NCI-H510A treated with DMSO at 0.1 percent for 48 hours (cell line): ENCODE data around the gene LHX4.

Experiments
- DNase-seq: peaks from one replicate; lab custom pipeline; 2025; lab: John Stamatoyannopoulos, UW

Gene LHX4

DNA sequence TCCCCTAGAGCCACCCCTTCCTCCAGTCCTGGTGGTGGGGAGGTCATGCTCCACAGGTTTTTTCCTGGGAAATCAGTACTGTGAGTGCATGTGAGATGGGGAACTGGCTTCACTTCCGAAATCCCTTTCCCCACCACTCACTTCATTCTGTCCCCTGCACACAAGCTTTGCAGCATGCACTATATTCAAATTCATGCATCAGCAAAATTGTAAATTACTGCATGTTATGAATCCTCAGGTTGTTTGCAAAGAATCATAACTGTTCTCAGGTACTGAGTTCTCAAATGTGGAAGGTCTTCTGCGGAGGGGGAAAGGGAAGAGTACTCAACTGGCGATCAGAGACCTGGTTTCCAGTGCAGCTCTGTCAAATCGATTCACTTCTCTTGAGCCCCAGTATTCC, 42.3 kb downstream of the LHX4 start:
- no peak for DNase-seq

DNA sequence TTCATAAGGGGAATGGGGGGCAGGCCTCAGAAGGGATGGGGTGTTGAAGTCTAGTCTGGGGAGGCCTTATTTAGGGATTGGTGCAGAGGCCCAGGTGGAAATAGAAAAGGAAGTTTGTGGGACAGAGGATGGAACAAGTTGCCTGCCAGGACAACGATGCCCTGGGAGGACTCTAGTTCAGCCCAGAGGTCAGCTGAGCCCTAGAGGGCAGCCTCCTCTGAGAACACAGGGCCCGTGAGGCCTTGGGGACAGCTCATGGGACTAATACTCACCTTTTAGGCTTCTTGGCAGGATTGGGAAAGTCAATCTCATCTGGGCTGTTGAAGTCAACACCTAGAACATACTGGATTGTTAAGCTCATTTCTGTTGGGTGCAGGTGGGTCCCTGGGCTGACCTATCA, 43.0 kb downstream of the LHX4 start:
- DNase-seq: no peak

DNA sequence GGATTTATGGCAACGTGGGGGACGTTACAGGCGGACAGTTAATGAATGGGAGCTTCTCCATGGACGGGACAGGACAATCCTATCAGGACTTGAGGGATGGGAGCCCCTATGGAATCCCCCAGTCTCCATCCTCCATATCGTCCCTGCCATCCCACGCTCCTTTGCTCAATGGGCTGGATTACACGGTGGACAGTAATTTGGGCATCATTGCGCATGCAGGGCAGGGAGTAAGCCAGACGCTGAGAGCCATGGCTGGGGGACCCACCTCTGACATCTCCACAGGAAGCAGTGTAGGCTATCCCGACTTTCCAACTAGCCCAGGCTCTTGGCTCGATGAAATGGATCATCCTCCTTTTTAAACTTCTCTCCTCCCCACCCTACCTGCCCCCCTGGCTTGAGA, 44.2 kb downstream of the LHX4 start:
- DNase-seq: no peak

DNA sequence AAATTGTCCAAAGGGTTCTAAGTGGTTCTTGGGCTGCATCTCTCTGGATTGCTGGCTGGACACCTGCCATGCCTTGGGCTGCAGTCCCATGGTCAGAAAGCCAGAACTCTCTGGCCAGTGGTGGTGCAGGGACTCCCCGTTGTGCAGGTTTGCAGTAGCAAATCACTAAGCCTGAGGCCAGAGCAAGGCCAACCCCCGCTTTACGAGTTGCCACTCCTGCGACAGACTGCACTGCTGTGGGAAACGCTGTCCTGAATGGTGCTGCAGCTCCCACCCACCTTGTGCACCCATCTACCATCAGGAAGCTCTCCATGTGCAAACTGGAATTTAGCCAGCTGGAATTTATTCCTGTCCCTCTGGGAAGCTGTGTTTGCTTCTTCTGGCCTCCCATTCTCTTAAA, 45.7 kb downstream of the LHX4 start:
- DNase-seq: no peak

DNA sequence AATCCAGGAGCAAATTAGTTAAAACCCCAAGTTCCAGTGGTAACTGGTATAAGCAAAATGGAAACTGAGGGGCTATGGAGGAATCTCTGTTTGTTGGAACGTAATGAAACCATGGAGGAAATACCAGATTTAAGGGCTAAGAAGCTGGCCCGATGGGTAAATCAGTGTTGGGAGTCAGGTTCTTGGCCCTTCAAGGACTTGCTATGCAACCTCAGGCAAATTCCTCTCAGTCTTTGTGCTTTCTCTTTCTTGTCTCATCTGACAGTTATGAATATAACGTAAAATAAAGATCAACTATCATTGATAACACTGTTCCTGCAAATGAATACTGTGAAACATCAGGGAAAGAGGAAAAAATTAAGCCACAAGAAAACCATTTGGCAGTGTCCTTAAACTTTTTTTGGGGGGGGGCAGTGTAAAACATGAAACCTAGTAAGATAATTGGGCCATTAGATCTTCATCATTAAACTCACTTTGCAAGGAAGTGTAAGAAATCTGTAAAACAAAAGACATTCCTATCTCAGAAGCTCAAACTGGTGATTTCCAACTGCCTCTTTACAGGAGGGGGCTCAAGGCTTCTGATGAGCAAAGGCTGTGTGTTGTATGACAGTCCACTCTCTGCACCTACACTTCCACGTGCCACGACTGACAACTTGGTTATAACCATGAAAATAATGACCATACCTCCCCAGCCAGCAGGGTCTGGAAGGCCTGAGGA, 47.6 kb downstream of the LHX4 start:
- no peak for DNase-seq

DNA sequence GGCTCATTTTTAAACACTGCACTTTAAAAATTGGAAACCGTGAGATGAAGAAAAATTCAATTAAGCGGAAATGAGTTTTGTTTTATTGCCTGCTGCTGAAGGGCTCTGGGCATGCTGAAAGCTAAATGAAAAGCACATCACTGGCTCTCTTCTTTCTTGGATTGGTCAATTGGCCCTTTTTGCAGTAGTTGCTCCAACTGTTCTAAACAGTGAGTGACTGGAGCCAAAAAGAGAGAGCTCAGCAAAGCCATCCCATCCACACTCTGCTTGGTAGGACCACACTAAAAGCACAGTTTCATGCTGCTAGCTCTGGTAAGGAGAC, 48.1 kb downstream of the LHX4 start:
- no peak for DNase-seq

DNA sequence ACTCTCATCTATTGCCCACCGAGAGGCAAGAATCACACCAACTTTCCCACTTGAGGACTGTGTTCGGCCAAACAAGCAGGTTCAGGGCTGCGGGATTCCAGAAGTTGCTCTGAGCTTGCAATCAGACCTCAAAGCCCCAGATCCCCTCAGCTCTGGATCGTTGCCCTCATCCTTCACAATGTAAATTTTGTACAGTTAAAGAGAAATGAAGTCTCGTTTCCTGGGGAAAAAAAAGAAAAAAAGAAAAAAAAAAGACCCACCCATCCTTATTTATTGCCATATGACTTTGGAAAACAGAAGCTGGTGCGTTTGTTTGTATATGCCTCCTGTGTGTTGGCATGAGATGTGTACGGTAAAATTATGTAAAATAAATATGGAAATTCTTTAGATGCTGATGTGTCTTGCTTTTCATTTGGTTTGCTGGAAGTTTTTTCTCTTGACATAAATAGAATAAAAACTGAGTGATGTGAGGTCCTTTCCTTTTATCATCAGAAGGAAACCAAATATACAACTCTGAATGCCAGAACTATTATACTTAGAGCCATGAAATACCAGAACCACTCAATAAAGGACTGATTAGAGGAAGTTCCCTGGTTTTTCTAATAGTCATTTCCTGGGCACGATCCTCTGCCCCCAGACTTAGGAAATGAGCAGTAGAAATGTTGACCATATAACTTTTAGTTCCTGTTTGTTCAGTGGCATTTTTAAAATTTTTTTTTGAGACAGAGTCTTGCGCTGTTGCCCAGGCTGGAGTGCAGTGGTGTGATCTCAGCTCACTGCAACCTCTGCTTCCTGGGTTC, 48.7 kb downstream of the LHX4 start:
- DNase-seq: no peak

DNA sequence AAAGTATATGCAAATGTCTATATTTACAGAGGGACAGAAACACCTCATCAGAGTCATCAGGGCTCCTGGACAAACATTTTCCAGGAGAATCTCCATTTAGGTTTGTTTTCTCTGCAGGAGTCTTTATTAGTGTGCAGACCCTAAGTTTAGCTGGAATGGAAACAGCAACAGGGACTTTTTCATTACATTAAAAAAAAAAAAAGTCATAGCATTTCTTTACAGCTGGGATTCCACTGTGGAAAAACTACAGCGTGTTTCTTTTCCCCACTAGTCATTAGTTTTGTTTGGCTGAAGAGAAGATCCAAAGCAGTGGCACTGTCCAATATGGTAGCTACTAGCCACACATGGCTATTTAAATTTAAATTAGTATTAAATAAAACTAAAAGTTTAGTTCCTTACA, 49.6 kb downstream of the LHX4 start:
- no peak for DNase-seq

DNA sequence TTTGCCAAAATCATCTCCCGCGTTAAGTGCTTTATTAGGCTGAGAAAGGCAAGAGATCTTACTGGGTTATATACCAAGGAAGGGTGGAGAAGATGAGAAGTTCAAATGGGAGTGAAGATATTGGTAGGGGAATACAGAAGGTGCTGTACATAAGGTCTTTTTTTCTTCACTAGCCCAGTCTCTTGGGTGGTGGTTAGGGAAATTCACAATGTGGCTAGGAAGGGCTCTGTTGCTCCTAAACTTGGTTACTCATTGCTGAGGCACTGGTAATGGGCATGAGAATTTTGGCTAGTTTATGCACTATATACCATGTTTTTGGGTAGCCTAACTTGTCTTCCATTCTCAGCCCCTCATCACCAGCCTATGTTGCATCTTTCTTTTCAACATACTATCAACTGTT, 50.6 kb downstream of the LHX4 start:
- DNase-seq: no peak

DNA sequence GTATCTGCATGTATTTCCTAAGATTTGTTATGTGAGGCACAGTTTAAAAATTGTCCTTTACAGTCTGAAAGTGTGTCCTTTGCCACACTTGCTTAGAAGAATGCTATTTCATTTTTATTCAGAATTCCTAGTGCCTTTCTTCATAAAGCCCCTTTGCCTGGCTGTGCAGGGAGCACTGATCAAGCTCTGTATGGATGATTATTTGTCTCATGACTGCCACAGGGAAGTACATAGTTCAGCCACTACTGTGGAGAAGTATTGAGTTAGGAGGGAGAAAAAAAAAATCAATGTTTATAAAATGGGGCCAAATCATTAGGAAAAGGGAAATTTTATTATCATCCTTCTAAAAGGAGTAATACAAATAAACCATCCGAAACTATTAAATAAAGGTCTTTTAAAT, 51.4 kb downstream of the LHX4 start:
- DNase-seq: no peak

DNA sequence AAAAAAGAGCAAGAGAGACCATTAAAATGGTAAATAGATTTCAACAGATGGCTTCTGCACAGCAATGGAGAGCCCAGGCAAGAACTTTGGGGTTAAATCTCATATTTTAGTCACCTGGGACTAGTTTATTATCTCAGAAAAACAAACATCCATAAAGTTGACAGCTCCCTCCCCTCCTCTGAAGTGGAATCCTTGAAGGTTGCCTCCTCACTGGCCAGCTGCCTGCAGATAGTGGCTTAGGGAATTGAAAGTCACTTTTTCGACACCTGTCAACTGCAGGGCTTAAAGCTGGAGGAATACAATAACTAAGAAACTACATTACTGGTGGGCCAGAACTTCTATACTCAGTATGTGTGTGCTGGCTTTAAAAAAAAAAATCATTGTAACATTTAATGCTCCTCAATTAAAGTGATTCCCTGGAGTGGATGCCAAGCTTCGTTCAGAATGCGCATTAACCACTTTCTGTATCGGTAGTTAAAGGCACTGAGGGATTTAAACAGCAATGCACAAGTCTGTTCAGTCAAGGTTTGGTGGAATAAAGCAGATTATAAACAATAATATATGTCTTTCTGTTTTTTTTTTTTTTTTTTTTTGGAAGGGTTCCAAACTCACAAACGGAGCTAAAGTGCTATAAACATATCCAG, 52.5 kb downstream of the LHX4 start:
- DNase-seq: no peak

DNA sequence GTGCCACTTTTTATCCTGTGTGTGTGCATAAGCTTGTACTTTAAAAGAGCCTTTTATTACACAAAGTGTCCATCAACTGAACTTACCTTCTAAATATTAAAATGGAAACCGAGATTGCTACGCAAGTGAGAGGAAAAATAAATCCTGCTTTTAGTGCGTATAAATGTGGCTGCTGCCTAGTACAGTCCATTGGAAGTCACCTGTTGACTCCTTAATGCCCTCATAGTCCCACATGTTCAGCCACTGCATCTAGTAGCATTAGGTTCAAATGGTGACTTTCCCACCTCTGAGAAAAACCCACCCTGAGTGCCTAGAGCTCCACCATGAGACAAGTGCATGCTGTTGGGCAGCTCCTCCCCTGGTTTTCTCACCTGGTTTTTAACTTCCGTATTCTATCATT, 53.0 kb downstream of the LHX4 start:
- DNase-seq: no peak

DNA sequence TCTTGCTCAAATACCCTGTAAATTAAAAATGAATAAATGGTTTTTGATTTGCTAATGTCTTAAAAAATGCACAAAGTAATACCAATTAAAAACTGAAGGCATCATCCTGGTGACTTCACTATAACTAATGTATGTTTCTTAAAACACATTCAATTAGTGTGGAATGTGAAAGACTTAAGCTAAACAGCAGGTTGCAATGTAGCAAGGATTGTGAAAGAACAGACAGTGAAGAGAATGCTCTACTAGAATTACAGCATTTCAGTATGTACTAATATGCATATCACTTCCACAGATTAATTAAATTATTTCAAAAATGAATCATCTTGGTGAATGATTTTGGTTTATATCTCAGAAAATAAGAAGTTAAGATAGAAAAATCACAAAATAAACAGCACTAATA, 56.4 kb downstream of the LHX4 start:
- DNase-seq: no peak

DNA sequence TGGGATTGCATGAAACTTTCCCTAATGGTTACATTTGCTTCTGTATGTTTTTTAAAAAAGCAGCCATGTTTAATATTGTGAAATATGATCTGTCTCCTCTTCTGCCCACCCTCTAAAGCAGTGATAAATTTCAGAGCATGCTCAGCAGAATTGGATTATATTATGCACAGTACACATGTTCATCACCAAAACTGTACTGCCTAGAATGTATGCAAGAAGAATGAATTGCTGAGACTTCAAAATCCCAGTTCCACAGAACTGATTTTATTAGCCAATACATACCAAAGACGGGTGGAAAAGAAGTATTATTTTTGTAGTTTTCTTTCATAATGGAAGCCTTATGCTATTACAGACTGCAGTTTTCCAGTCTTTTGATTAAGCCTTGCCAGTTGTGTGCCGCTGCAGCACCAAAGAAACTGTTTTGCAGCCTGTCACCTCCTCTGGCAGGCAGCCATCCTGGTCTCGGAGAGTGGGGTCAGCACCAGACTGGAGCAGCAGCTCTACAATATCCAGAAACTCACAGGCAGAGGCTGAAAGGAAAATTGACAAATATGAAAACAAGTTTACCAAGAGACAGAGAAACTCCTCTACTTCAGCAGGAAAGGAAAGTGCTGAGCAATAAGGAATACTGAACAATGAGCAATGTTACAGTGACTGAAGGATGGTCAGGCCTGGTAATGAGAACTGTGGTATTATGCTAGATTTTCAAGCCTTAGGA, 58.1 kb downstream of the LHX4 start:
- DNase-seq: no peak

DNA sequence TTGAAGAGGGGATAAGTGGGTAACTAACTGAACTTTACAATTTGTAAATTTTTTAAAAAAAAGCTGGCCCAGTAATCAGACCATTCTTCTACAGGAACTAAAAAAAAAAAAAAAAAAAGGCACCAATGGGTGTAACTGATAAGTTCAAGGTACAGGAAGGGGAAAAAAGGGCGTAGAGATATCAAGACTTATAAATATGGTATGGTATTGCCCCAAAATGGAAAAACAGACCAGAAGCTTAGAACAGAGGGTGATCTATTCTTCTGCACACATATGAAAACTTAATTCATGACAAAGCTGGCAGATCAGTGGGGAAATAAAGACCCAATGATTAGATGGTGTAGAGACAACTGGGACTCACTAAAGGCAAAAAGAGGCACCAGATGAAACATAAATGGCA, 58.9 kb downstream of the LHX4 start:
- DNase-seq: no peak

DNA sequence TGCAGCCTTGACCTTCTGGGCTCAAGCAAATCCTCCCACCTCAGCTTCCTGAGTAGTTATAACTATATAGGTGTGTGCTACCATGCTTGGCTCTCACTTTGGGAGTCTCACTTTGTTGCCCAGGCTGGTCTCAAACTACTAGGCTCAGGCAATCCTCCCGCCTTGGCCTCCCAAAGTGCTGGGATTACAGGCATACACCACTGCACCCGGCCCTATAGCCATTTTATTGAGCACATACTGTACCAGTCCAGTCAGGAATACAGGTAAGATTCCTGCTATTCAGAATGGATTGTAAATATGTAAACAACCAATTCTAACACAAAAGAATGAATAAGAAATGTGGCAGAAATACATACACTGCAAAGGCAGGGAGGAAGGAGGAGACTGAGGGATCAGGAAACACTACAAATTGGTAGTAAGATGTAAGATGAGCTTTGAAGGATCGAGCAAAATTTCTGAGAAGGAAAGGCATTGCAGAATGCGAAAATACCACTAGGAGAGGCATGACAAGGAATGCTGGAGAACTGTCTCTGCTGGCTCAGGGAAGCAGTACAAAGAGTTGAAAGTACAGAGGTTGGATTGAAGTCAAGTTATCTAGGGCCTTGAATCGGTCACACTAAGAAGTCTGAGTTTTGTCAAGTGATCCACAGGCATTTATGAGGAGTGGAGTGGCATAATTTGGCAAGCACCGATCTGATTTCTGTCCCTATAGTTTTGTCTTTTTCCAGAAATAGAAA, 60.4 kb downstream of the LHX4 start:
- DNase-seq: no peak

DNA sequence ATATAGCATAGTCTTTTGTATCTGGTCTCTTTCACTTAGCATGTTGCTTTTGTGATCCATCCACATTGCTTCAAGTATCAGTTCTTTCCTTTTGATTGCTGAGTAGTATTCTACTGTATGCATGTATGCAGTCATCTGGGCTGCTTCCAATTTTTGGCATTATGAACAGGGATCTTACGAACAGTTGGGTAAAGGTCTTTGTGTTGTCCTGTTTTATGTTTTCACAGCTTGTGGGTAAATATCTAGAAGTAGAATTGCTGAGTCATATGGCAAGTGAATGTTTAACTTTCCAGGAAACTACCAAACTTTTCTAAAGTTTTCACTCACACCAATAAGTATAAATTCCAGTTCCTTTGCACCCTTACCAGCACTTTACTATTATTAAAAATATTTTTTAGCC, 60.9 kb downstream of the LHX4 start:
- no peak for DNase-seq

DNA sequence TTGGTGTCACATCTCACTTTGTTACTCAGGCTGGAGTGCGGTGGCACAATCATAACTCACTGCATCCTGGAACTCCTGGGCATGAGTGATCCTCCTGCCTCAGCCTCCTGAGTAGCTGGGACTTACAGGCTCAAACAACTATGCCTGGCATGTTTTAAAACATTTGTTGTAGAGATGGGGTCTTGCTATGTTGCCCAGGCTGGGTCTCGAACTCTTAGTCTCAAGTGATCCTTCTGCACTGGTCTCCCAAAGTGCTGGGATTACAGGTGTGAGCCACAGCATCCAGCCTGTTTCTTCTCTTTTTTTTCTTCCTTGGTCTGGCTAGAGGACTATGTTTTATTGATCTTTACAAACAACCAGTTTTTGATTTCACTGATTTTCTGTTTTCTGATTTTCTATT, 64.6 kb downstream of the LHX4 start:
- DNase-seq: no peak

DNA sequence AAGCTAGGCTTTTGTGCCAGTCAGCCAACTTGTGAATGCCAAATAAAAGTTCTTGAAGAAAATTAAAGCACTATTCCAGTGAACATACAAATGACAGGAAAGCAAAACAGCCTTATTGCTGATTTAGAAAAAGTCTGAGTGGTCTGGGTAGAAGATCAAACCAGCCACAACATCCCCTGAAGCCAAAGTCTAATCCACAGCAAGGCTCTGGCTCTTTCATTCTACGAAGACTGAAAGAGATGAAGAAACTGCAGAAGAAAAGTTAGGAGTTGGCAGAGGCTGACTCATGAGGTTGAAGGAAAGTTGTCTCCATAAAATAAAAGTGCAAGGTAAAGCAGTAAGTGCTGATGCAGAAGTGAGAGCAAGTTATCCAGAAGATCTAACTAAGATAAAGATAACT, 65.9 kb downstream of the LHX4 start:
- no peak for DNase-seq

DNA sequence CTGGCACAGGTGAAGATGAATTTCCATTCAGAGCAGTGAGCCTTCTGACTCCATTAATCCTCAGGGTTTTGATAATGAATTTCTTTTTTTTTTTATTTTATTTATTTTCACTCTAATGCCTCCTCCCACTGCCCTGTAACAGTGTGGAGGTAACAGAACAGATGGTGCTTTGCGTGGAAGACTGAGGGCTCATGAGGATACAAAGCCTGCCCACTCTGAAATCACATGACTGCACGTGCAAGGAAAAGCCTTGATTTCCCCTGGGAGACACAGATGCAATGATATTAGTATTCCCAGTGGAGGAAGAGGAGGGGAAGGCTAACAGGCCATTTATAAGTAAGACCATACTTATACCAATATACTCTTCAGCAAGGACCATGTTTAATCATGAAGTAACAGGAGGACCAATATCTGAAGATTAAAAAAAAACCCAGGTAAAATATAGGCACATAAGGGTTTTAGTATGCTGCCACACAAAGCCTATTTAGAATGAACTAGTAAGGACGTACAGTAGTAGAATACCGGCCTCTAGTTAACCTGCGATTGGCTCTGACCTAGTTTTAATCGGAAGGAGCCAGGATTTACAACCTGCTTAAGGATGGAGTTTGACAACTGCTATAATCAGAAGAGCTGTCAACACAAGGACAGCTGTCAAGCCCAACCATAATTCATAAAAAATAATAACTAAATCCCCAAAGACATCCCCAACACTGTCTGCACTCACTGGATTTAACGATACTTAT, 69.6 kb downstream of the LHX4 start:
- DNase-seq: no peak

DNA sequence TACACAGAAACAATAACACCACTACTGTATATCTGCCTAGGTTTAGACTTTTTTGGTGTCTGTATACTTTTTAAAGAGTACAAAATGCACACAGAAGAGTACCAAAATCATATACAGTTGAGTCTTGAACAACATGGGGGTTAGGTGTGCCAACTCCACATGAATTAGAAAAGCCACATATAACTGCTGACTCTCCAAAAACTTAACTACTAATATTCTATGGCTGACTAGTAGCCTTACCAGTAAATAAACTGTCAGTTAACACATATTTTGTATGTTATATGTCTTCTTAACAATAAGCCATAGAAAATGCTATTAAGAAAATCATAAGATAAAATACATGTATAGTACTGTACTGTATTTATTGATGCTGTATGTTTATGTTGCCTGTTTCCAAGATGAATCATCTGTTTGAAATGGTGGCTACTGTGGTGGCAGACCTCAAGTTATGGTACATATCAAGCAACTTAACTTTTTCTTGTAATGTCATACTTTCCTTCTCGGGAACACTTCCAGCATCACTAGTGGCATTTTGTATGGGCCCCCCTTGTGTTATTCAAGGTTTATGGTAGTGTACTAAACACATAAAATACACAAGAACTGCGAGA, 71.2 kb downstream of the LHX4 start:
- DNase-seq: no peak
